ENCODE results near the gene DNAJB6.

DNAJB6 gene

GRCh38 chr7:157391036-157391710 is 54.4 kb downstream of the DNAJB6 start:
- POLR2A ChIA-PET, result interaction anchor here (2.3 kb wide), 1 partner anchor 10 kb away, joined by 10 read pairs; no protein-coding TSS in a partner anchor
- H3K4me3 ChIP-seq (ENCODE audit: control insufficient read depth in 1 of 7, extremely low read depth in 1 of 7, insufficient read depth in 4 of 7, low read depth in 2 of 7, low read length in 6 of 7), result no peak overlapping the region
- H3K9me3 ChIP-seq (ENCODE audit: control extremely low read depth in 1 of 5, control insufficient read depth in 4 of 5, insufficient read depth in 2 of 5, low read depth in 1 of 5, low read length in 4 of 5), result no peaks in the 10 kb centered on the region
- peaks cover 25 to 73% (median 64%) of the 10 kb centered on the region in 4 experiments for H3K4me1 ChIP-seq (ENCODE audit: control extremely low read depth in 1 of 4, control insufficient read depth in 4 of 4, insufficient read depth in 4 of 4, low read length in 3 of 4)
- peaks cover 0 to 49% (median 23%) of the 10 kb centered on the region in 4 experiments for H3K36me3 ChIP-seq (ENCODE audit: control insufficient read depth in 4 of 4, insufficient read depth in 4 of 4, low read length in 3 of 4)
- peak in 1 of 3 donors; percentile 15 for DNase-seq
- H3K27ac ChIP-seq (ENCODE audit: insufficient read depth in 1 of 2, low read depth in 1 of 2, low read length in 2 of 2, poor library complexity in 1 of 2, severe bottlenecking in 2 of 2), result no peak overlapping the region
- CTCF ChIA-PET, result interaction anchor here (0.7 to 5.3 kb wide), 4 partner anchors 9 to 19 kb away, joined by 3 to 33 read pairs (median 10); no protein-coding TSS in a partner anchor
- 98% methylated on average over 12 of the region's 15 CpGs for WGBS (ENCODE audit: insufficient coverage)
- no peaks in the 10 kb centered on the region for H3K27me3 ChIP-seq (replicated peaks in 2 of 5; ENCODE audit: control insufficient read depth in 4 of 5, insufficient read depth in 5 of 5, low read length in 4 of 5)

GRCh38 chr7:157392256-157393037 is 55.6 kb downstream of the DNAJB6 start:
- 91% methylated on average over 11 of the region's 20 CpGs for WGBS (ENCODE audit: insufficient coverage)
- Histone ChIP-seq H3K9me3 (ENCODE audit: control extremely low read depth in 1 of 5, control insufficient read depth in 4 of 5, insufficient read depth in 2 of 5, low read depth in 1 of 5, low read length in 4 of 5) (no peaks in the 10 kb centered on the region), H3K27ac (ENCODE audit: insufficient read depth in 1 of 2, low read depth in 1 of 2, low read length in 2 of 2, poor library complexity in 1 of 2, severe bottlenecking in 2 of 2) (no peak overlapping the region), H3K4me1 (ENCODE audit: control extremely low read depth in 1 of 4, control insufficient read depth in 4 of 4, insufficient read depth in 4 of 4, low read length in 3 of 4) (peaks cover 25 to 74% (median 66%) of the 10 kb centered on the region in 4 experiments), H3K4me3 (ENCODE audit: control insufficient read depth in 1 of 7, extremely low read depth in 1 of 7, insufficient read depth in 4 of 7, low read depth in 2 of 7, low read length in 6 of 7) (no peak overlapping the region), H3K27me3 (replicated peaks in 2 of 5; ENCODE audit: control insufficient read depth in 4 of 5, insufficient read depth in 5 of 5, low read length in 4 of 5) (no peaks in the 10 kb centered on the region), H3K36me3 (ENCODE audit: control insufficient read depth in 4 of 4, insufficient read depth in 4 of 4, low read length in 3 of 4) (peaks cover 0 to 51% (median 21%) of the 10 kb centered on the region in 4 experiments)
- DNase-seq, result peak in 1 of 3 donors; percentile 23
- ChIA-PET CTCF (interaction anchor here (1.0 to 2.3 kb wide), 3 partner anchors 9 to 13 kb away, joined by 5 to 8 read pairs (median 8); no protein-coding TSS in a partner anchor), POLR2A (no interaction called here)

GRCh38 chr7:157394246-157395191 is 57.7 kb downstream of the DNAJB6 start:
- H3K27me3 ChIP-seq (replicated peaks in 2 of 5; ENCODE audit: control insufficient read depth in 4 of 5, insufficient read depth in 5 of 5, low read length in 4 of 5), result no peaks in the 10 kb centered on the region
- H3K27ac ChIP-seq (ENCODE audit: insufficient read depth in 1 of 2, low read depth in 1 of 2, low read length in 2 of 2, poor library complexity in 1 of 2, severe bottlenecking in 2 of 2), result peak overlapping the region in 1 of 2 experiments; percentile 47
- DNase-seq, result peak in 1 of 3 donors; percentile 4
- H3K9me3 ChIP-seq (ENCODE audit: control extremely low read depth in 1 of 5, control insufficient read depth in 4 of 5, insufficient read depth in 2 of 5, low read depth in 1 of 5, low read length in 4 of 5), result no peaks in the 10 kb centered on the region
- POLR2A ChIA-PET, result no interaction called here
- H3K4me1 ChIP-seq (ENCODE audit: control extremely low read depth in 1 of 4, control insufficient read depth in 4 of 4, insufficient read depth in 4 of 4, low read length in 3 of 4), result peaks cover 19 to 74% (median 66%) of the 10 kb centered on the region in 4 experiments
- 96% methylated on average over 14 of the region's 20 CpGs for WGBS (ENCODE audit: insufficient coverage)
- CTCF ChIA-PET, result interaction anchor here (0.9 to 2.3 kb wide), 4 partner anchors 8 to 13 kb away, joined by 3 to 8 read pairs (median 4); no protein-coding TSS in a partner anchor
- H3K4me3 ChIP-seq (ENCODE audit: control insufficient read depth in 1 of 7, extremely low read depth in 1 of 7, insufficient read depth in 4 of 7, low read depth in 2 of 7, low read length in 6 of 7), result no peak overlapping the region
- H3K36me3 ChIP-seq (ENCODE audit: control insufficient read depth in 4 of 4, insufficient read depth in 4 of 4, low read length in 3 of 4), result peaks cover 0 to 54% (median 25%) of the 10 kb centered on the region in 4 experiments

GRCh38 chr7:157395206-157395605 is 58.4 kb downstream of the DNAJB6 start:
- ChIA-PET CTCF (interaction anchor here (1.0 to 1.3 kb wide), 2 partner anchors 8 to 10 kb away, joined by 3 to 4 read pairs; no protein-coding TSS in a partner anchor), POLR2A (no interaction called here)
- peak in 1 of 3 donors; percentile 44 for DNase-seq
- WGBS (ENCODE audit: insufficient coverage), result 25% methylated on average over 2 of the region's 2 CpGs
- H3K36me3 ChIP-seq (ENCODE audit: control insufficient read depth in 4 of 4, insufficient read depth in 4 of 4, low read length in 3 of 4), result peaks cover 0 to 54% (median 24%) of the 10 kb centered on the region in 4 experiments
- peaks cover 15 to 74% (median 63%) of the 10 kb centered on the region in 4 experiments for H3K4me1 ChIP-seq (ENCODE audit: control extremely low read depth in 1 of 4, control insufficient read depth in 4 of 4, insufficient read depth in 4 of 4, low read length in 3 of 4)
- no peaks in the 10 kb centered on the region for H3K27me3 ChIP-seq (replicated peaks in 2 of 5; ENCODE audit: control insufficient read depth in 4 of 5, insufficient read depth in 5 of 5, low read length in 4 of 5)
- H3K9me3 ChIP-seq (ENCODE audit: control extremely low read depth in 1 of 5, control insufficient read depth in 4 of 5, insufficient read depth in 2 of 5, low read depth in 1 of 5, low read length in 4 of 5), result no peaks in the 10 kb centered on the region
- H3K27ac ChIP-seq (ENCODE audit: insufficient read depth in 1 of 2, low read depth in 1 of 2, low read length in 2 of 2, poor library complexity in 1 of 2, severe bottlenecking in 2 of 2), result peak overlapping the region in 1 of 2 experiments; percentile 47
- H3K4me3 ChIP-seq (ENCODE audit: control insufficient read depth in 1 of 7, extremely low read depth in 1 of 7, insufficient read depth in 4 of 7, low read depth in 2 of 7, low read length in 6 of 7), result no peak overlapping the region

- Histone ChIP-seq H3K4me1 (ENCODE audit: control extremely low read depth in 1 of 4, control insufficient read depth in 4 of 4, insufficient read depth in 4 of 4, low read length in 3 of 4) (peaks cover 13 to 74% (median 63%) of the 10 kb centered on the region in 4 experiments), H3K36me3 (ENCODE audit: control insufficient read depth in 4 of 4, insufficient read depth in 4 of 4, low read length in 3 of 4) (peaks cover 0 to 48% (median 21%) of the 10 kb centered on the region in 4 experiments), H3K27me3 (replicated peaks in 2 of 5; ENCODE audit: control insufficient read depth in 4 of 5, insufficient read depth in 5 of 5, low read length in 4 of 5) (no peaks in the 10 kb centered on the region), H3K9me3 (ENCODE audit: control extremely low read depth in 1 of 5, control insufficient read depth in 4 of 5, insufficient read depth in 2 of 5, low read depth in 1 of 5, low read length in 4 of 5) (no peaks in the 10 kb centered on the region), H3K4me3 (ENCODE audit: control insufficient read depth in 1 of 7, extremely low read depth in 1 of 7, insufficient read depth in 4 of 7, low read depth in 2 of 7, low read length in 6 of 7) (no peak overlapping the region), H3K27ac (ENCODE audit: insufficient read depth in 1 of 2, low read depth in 1 of 2, low read length in 2 of 2, poor library complexity in 1 of 2, severe bottlenecking in 2 of 2) (peak overlapping the region in 1 of 2 experiments; percentile 54)
- ChIA-PET CTCF (interaction anchor here (0.6 to 2.2 kb wide), 5 partner anchors 8 to 140 kb away, joined by 3 to 13 read pairs (median 3); no protein-coding TSS in a partner anchor), POLR2A (no interaction called here)
- WGBS (ENCODE audit: insufficient coverage), result 97% methylated on average over 17 of the region's 20 CpGs
- no peak for DNase-seq
These were observed 59.7 kb downstream of the DNAJB6 start for GRCh38 chr7:157396316-157397035.

All from common myeloid progenitor, CD34-positive (primary cell).